GM12872 (cell line): ENCODE data around the gene RBM15B.

Experiments
- TF ChIP-seq, protein P1 (sequence below): IDR thresholded peaks from 3 replicates; pipeline ENCODE4 v1.5.1; 2011; ENCODE audit warnings: low read depth, mild to moderate bottlenecking, low read length, moderate library complexity; ENCODE audit not compliant: insufficient read depth

The RBM15B gene

GRCh38 chr3:51355891-51356578 is 35.0 kb upstream of the RBM15B start:
- TF ChIP-seq, protein P1, sequence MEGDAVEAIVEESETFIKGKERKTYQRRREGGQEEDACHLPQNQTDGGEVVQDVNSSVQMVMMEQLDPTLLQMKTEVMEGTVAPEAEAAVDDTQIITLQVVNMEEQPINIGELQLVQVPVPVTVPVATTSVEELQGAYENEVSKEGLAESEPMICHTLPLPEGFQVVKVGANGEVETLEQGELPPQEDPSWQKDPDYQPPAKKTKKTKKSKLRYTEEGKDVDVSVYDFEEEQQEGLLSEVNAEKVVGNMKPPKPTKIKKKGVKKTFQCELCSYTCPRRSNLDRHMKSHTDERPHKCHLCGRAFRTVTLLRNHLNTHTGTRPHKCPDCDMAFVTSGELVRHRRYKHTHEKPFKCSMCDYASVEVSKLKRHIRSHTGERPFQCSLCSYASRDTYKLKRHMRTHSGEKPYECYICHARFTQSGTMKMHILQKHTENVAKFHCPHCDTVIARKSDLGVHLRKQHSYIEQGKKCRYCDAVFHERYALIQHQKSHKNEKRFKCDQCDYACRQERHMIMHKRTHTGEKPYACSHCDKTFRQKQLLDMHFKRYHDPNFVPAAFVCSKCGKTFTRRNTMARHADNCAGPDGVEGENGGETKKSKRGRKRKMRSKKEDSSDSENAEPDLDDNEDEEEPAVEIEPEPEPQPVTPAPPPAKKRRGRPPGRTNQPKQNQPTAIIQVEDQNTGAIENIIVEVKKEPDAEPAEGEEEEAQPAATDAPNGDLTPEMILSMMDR: no peak

DNA sequence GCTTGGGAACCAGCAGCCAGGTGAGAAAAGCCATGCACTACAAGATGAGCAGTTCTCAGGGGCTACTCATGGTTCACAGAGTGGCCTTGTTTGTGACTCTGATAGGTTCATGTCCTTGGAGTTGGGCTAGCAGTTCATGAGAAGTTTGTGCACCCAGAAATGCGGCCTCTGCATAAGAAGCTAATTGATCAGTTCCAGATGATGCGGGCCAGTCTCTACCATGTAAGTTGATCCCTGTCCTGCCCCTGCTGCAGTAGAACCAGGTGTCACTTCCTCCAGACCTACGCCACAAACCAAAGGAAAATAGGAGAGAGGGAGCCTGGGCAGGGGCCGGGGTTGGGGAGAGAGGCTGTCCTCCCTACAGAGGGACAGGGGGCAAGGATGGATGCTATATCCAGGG is 33.2 kb upstream of the RBM15B start:
- TF ChIP-seq, protein P1: no peak

GRCh38 chr3:51358981-51359380 is 32.1 kb upstream of the RBM15B start:
- TF ChIP-seq, protein P1: no peak

DNA sequence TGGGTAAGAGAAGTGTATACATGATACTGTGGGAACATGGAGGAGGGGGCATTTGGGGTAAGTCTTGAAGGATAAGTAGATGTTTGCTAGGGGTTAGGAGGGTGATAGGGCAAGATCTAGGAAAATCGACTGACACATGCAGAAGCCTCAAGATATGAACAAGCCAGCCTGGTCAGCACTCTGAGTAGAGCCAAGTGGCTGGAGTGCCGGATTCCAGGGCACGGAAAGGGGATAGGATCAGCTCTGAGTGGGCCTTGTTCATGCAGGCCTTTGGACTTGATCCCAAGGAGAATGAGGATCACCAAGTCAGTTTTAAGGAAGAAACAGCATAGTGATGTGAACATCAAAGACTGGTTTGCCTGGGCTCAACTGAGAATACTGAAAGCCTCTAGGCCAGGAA is 30.3 kb upstream of the RBM15B start:
- TF ChIP-seq, protein P1: no peak

GRCh38 chr3:51361746-51362145 is 29.3 kb upstream of the RBM15B start:
- TF ChIP-seq, protein P1: no peak

- TF ChIP-seq, protein P1: no peak
Measured at GRCh38 chr3:51362476-51362875, 28.6 kb upstream of the RBM15B start.

DNA sequence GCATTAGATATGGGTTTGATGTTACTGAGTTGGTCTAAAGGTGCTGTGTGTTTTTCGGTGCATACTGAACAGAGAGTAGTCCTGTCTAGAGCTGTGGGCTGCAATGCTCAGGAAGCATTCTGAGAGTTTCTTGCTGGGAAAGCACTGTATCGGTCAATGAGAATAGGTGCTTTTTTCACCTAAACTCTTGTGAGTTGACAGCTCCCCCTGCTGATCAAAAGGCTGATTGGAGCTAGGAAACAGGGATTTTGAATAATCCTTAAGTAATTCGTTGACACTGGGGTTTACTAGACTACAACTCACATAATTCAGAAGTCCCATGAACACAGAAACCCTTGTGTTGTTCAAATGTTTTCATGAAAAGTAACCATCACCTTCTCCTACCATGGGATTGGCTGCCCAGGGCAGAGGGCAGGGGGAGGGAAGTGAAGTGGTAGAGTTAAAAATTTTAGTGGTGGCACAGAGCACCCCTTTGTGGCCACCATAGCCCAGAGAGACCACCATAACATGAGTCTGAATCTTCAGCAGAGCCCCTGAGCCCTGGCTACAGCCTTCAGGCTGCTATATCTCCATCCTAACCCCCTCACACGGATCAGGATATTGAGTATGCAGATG is 19.0 kb upstream of the RBM15B start:
- TF ChIP-seq, protein P1: peak; percentile 65
